NCI-H345 (cell line): ENCODE results near the gene MPHOSPH8.

ENCODE experiments used
- DNase-seq: peaks from one replicate; lab custom pipeline; 2025; lab: John Stamatoyannopoulos, UW

MPHOSPH8 gene, protein sequence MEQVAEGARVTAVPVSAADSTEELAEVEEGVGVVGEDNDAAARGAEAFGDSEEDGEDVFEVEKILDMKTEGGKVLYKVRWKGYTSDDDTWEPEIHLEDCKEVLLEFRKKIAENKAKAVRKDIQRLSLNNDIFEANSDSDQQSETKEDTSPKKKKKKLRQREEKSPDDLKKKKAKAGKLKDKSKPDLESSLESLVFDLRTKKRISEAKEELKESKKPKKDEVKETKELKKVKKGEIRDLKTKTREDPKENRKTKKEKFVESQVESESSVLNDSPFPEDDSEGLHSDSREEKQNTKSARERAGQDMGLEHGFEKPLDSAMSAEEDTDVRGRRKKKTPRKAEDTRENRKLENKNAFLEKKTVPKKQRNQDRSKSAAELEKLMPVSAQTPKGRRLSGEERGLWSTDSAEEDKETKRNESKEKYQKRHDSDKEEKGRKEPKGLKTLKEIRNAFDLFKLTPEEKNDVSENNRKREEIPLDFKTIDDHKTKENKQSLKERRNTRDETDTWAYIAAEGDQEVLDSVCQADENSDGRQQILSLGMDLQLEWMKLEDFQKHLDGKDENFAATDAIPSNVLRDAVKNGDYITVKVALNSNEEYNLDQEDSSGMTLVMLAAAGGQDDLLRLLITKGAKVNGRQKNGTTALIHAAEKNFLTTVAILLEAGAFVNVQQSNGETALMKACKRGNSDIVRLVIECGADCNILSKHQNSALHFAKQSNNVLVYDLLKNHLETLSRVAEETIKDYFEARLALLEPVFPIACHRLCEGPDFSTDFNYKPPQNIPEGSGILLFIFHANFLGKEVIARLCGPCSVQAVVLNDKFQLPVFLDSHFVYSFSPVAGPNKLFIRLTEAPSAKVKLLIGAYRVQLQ

GRCh38 chr13:19633479-19634255 lies at the start of gene MPHOSPH8:
Gene MPHOSPH8, plus strand, starts transcription at chr13:19633659. Its CDS starts 90 bp downstream, at chr13:19633749.
- peak; percentile 92 for DNase-seq

GRCh38 chr13:19586904-19587634 lies 46.4 kb upstream of the MPHOSPH8 start:
- no peak for DNase-seq

GRCh38 chr13:19587635-19588300 lies 45.7 kb upstream of the MPHOSPH8 start:
- peak; percentile 2 for DNase-seq

- DNase-seq = no peak
These were observed 44.1 kb upstream of the MPHOSPH8 start for GRCh38 chr13:19589312-19589711.

DNA sequence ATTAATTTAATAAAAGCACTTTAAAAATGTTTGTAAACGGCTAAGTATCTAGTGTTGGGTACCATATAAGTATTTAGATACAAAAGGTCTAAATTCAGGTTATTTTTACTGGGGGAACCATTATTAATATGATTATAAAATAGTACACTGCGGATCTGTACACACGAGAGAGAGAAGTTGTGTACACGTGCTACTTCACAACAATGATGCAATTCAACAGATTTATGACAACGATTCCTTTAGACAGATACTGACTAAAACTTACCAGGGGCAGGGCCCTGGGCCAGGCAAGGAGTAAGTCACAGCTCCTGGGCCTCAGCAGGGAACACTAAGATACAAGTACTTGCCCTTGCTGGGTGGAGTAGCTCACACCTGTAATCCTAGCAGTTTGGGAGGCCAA lies 43.0 kb upstream of the MPHOSPH8 start:
- no peak for DNase-seq

DNA sequence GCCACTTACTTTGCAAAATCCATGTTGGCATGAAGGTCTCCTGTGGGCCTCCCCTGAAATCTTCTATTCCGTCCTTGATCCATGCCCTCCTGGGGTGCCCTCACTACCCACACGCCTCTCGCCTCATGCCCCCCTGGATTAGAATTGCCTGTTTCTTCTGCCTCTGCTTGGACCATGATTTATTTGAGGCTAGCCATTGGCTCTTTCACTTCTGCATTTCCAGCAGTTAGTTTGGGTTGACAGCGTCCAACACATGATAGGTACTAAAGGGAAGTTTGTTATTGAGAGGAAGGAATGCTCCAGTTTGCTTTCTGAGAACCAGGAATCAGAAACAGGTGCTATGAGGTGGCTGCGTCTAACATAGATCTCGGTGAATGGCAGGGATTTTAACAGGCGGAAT lies 41.6 kb upstream of the MPHOSPH8 start:
- DNase-seq = no peak

DNA sequence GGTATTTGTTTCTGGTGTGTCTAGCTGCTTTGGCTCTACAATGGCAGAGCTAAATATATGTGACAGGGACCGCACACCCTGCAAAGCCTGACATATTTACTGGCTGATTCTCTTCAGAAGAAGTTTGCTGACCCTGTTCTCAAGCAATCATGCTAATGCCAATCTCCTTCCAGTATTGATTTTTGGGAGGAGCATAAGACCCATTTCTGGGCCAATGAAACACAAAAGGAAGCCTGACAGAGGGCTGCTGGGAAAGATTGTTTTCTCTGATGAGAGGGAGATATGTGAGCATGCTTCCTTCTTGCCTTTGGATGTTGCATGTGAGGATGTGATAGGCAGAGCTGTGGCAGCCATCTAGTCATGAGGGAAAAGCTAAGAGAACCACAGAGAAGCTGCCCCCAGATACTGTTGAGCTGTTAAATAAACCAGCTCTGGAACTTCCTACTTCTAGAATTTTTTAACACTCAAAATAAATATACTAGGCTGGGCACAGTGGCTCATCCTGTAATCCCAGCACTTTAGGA lies 40.7 kb upstream of the MPHOSPH8 start:
- no peak for DNase-seq

DNA sequence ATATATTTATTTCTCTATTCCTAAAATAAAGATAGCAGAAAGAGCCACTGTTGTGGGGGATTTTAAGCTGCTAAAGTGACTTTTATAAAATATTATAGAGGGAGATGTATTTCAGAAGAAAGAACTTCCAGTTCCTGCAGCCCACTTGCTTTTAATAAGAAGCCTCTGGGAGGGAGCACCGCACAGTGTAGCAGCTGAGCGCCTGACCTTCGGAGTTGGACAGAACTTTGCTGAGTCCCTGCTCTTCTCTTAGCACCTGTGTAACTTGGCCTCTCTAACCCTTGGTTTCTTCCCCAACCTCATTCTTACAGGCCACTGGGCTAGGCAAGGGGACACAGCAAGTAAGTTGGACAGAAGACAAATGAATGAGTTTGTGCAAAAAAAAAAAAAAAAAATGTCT lies 37.4 kb upstream of the MPHOSPH8 start:
- DNase-seq = no peak

DNA sequence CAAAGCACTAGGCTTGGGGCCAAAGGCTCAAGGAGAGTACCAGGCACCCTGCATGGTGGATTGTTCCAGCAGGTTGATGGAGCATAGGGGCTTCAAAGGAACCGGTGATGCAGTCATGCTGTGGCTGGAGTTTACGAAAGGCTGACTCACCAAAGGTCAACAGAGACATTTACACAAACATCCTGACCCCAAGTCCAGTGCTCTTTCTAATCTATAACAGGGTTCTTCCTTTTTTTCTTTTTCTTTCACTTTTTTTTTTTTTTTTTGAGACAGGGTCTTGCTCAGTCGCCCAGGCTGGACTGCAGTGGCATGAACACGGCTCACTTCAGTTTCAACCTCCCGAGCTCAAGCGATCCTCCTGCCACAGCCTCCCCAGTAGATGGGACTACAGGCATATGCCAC lies 36.5 kb upstream of the MPHOSPH8 start:
- DNase-seq = no peak

GRCh38 chr13:19597523-19597922 lies 35.9 kb upstream of the MPHOSPH8 start:
- no peak for DNase-seq

- peak; percentile 29 for DNase-seq
These were observed 31.4 kb upstream of the MPHOSPH8 start for GRCh38 chr13:19601749-19602725.

DNA sequence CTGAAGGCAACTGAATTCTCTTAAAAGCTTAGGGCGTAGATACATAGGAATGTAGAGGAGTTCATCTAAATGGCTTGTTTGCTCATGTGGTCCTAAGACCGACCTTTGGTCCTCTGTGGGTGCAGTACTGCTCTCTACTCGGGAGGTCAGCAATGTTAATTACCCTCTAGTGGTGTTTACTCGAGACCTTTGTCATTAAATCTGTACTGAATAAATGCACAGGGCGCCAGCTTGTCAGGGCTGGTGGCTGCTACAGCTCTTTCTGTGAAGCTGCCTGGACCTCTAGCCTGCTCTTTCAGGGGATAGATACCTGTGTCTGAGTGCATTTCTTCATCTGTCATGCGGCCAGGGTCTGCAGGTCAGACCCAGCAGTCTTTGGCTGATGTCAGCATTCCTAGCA lies 29.2 kb upstream of the MPHOSPH8 start:
- no peak for DNase-seq

DNA sequence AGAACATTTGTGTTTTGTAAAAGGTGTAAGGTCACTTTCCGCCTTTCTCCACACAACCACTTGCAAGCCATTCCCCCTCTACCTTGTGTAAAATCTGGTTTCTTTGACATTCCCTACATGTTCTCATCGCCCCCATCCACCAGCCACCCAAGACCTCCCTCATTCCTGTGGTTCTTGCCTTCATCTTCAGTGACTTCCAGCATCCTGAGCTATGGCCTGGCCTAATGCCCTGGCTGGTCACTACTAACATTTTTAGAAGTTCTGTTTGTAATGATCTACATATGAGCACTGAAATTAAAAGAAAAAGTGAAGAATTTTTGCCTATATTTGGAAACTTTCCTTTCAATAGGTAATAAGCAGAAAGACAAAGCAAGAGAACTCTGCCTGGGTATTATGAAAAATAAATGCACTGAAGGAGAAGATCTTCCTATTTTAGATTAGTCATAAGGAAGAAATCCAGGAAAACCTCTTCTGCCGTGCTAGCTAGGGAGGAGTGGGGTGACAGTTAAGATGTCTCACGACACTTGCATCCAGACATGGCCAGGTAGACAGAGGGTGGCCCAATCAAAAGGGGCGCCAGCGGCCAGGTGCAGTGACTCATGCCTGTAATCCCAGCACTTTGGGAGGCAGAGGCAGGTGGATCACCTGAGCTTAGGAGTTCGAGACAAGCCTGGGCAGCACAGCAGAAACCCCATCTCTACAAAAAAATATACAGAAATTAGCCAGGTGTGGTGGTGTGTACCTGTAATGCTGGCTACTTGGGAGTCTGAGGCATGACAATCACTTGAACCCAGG lies 28.1 kb upstream of the MPHOSPH8 start:
- DNase-seq = no peak

GRCh38 chr13:19606152-19606551 lies 27.3 kb upstream of the MPHOSPH8 start:
- no peak for DNase-seq

DNA sequence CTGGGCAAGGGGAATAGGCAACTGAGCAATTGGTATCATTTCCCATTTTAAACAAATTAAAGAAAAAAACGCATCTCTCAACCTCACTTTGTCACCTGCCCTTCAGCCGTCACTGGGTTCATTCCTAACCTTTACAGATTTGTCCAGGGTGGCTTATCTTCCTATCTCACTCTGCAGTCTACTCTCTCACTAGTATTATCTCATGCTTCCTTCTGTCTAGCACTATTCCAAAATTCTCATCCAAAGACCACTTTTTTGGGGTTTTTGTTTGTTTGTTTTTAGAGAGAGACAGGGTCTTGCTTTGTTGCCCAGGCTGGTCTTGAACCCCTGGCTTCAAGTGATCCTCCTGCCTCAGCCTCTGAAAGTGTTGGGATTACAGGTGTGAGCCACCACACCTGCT lies 26.7 kb upstream of the MPHOSPH8 start:
- DNase-seq = no peak

DNA sequence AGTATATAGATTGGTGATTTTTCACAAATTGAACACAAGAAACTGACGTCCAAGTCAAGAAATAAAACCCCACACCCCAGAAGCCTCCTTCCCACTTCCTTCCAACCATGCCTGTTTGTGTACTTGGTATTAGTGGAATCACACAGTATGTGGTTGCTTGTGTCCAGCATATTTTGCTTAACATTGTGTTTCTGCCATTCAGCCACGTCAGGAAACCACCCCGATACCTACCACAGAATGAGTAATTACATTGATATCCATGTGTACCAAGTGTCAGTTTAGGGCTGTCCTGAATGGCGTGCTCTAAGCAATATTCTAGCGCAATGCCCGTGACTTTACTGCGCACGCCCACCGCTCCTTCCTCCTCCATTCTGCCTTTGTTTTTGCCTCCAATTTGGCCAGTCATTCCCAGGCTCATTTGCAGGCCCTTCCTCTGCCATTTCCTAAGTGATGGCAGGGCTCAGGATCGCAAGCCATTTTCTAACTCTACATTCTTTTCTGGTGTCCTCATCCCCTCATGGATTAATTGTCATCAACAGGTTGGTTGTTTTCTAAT lies 25.9 kb upstream of the MPHOSPH8 start:
- DNase-seq = no peak

- DNase-seq = no peak
These were observed 14.5 kb upstream of the MPHOSPH8 start for GRCh38 chr13:19618977-19619376.

GRCh38 chr13:19622193-19622592 lies 11.3 kb upstream of the MPHOSPH8 start:
- no peak for DNase-seq
